ENCODE data around the gene ABT1. TPM values are rescaled to one million over a fixed set of nuclear protein-coding genes. Genes with fewer than 3 reads are reported as not detected.

ABT1 gene
- total and polyA plus RNA-seq, 4 experiments from 2014 or later: 33.5 to 63.9 (median 42.4) TPM

- peaks cover 0 to 3% (median 0%) of the 10 kb centered on the region in 4 donors for H3K4me1 Mint-ChIP-seq
- peaks cover 0 to 17% of the 10 kb centered on the region in 2 donors for H3K9me3 ChIP-seq (ENCODE audit: control insufficient read depth in 1 of 2, low read length in 2 of 2)
- peaks cover 25% of the 10 kb centered on the region for H3K36me3 ChIP-seq (ENCODE audit: insufficient read depth, low read length)
- ChIA-PET CTCF (ENCODE audit: partially characterized antibody) (no interaction called here), POLR2A (ENCODE audit: partially characterized antibody) (no interaction called here)
- no peak overlapping the region for H3K4me3 ChIP-seq (ENCODE audit: low read length in 2 of 2)
- no peaks in the 10 kb centered on the region for H3K27me3 ChIP-seq (ENCODE audit: insufficient read depth, low read length)
- no peak overlapping the region for H3K4me3 Mint-ChIP-seq
- H3K9me3 Mint-ChIP-seq: peaks cover 10 to 48% (median 39%) of the 10 kb centered on the region in 8 donors
- no peak for DNase-seq
- no peak overlapping the region for H3K27ac Mint-ChIP-seq
- H3K4me1 ChIP-seq (ENCODE audit: insufficient read depth, low read length): no peaks in the 10 kb centered on the region
- no peaks in the 10 kb centered on the region for H3K27me3 Mint-ChIP-seq
- peaks cover 66 to 67% of the 10 kb centered on the region in 2 donors for H3K36me3 Mint-ChIP-seq
- intact Hi-C loops (cut with micrococcal nuclease): no loop called here
- H3K27ac ChIP-seq (ENCODE audit: low read depth, low read length): no peak overlapping the region
Observed at GRCh38 chr6:26640806-26641205, 44.1 kb downstream of the ABT1 start.

- DNase-seq: no peak
- Mint-ChIP-seq H3K27me3 (no peaks in the 10 kb centered on the region), H3K9me3 (peaks cover 3 to 47% (median 30%) of the 10 kb centered on the region in 8 donors), H3K4me1 (peaks cover 1 to 4% (median 2%) of the 10 kb centered on the region in 4 donors), H3K4me3 (no peak overlapping the region), H3K27ac (no peak overlapping the region), H3K36me3 (peaks cover 65 to 72% of the 10 kb centered on the region in 2 donors)
- no peaks in the 10 kb centered on the region for H3K9me3 ChIP-seq (ENCODE audit: control insufficient read depth in 1 of 2, low read length in 2 of 2)
- H3K36me3 ChIP-seq (ENCODE audit: insufficient read depth, low read length): peaks cover 17% of the 10 kb centered on the region
- H3K27ac ChIP-seq (ENCODE audit: low read depth, low read length): no peak overlapping the region
- ChIA-PET CTCF (ENCODE audit: partially characterized antibody) (interaction anchor here (1.0 kb wide), 1 partner anchor 15 kb away, joined by 3 read pairs; no protein-coding TSS in a partner anchor), POLR2A (ENCODE audit: partially characterized antibody) (no interaction called here)
- H3K4me3 ChIP-seq (ENCODE audit: low read length in 2 of 2): no peak overlapping the region
- no peaks in the 10 kb centered on the region for H3K4me1 ChIP-seq (ENCODE audit: insufficient read depth, low read length)
- intact Hi-C loops (cut with micrococcal nuclease): no loop called here
- no peaks in the 10 kb centered on the region for H3K27me3 ChIP-seq (ENCODE audit: insufficient read depth, low read length)
Observed at GRCh38 chr6:26646074-26646473, 49.3 kb downstream of the ABT1 start.

Other genes starting within 250 kb of the ABT1 start
- 100 to 1,000 TPM; 315 to 323 TPM for gene BTN3A2, start 231.8 kb upstream of the ABT1 start, total RNA-seq
- 100 to 1,000 TPM in 1 of 2 donors, 10 to 100 TPM in 1; 68.1 to 126 TPM for gene BTN3A2, start 231.8 kb upstream of the ABT1 start, polyA plus RNA-seq
- gene BTN2A2, start 213.8 kb upstream of the ABT1 start, total RNA-seq: 10 to 100 TPM; 21.8 to 23.6 TPM
- gene BTN2A2, start 213.8 kb upstream of the ABT1 start, polyA plus RNA-seq: 1 to 10 TPM; 3.3 to 4.0 TPM
- 100 to 1,000 TPM; 255 to 262 TPM for gene BTN3A1, start 194.7 kb upstream of the ABT1 start, total RNA-seq
- gene BTN3A1, start 194.7 kb upstream of the ABT1 start, polyA plus RNA-seq: 10 to 100 TPM; 50.4 to 68.0 TPM
- 100 to 1,000 TPM; 211 to 215 TPM for gene BTN3A3, start 156.4 kb upstream of the ABT1 start, total RNA-seq
- gene BTN3A3, start 156.4 kb upstream of the ABT1 start, polyA plus RNA-seq: 10 to 100 TPM; 72.7 to 72.9 TPM
- 10 to 100 TPM; 57.0 to 62.8 TPM for gene BTN2A1, start 139.0 kb upstream of the ABT1 start, total RNA-seq
- gene BTN2A1, start 139.0 kb upstream of the ABT1 start, polyA plus RNA-seq: 10 to 100 TPM; 10.9 to 15.9 TPM
- gene BTN1A1, start 96.7 kb upstream of the ABT1 start, total RNA-seq: not detected
- gene BTN1A1, start 96.7 kb upstream of the ABT1 start, polyA plus RNA-seq: under 1 TPM in 1 of 2 donors, not detected in 1; 0.08 TPM
- 100 to 1,000 TPM; 102 to 105 TPM for gene HMGN4, start 58.6 kb upstream of the ABT1 start, total RNA-seq
- gene HMGN4, start 58.6 kb upstream of the ABT1 start, polyA plus RNA-seq: 100 to 1,000 TPM; 154 to 305 TPM
- gene ZNF322, start 62.8 kb downstream of the ABT1 start, total RNA-seq: 10 to 100 TPM; 19.6 to 23.1 TPM
- 1 to 10 TPM; 3.3 to 6.0 TPM for gene ZNF322, start 62.8 kb downstream of the ABT1 start, polyA plus RNA-seq

All from CD4-positive, alpha-beta memory T cell (primary cell).